A549 (cell line): Measurements from ENCODE around the gene PM20D1. TPM values are rescaled to one million over a fixed set of nuclear protein-coding genes. Genes with fewer than 3 reads are reported as not detected.
A peak's percentile ranks its signal among the peaks of the same experiment; 100 is the strongest.

Source experiments
- ATAC-seq, 2 experiments: fragments of 200-7000 bp in 1 of 2; fragments of >200 bp in 1 of 2; cut with Nextera tagmentation in 1 of 2; cut with Tn5 transposase in 1 of 2; 3 replicates each; pipeline versions ENCODE4 v1.8.0 to v1.9.1; 2018 to 2020; ENCODE audit warnings: mild to moderate bottlenecking in 1 of 2, moderate library complexity in 1 of 2
- CTCF ChIA-PET: fragments of 300-600 bp; sonication (Branson Sonifier 250); formaldehyde crosslinking; extraction: SDS; loops from one replicate; lab custom pipeline; 2021; ENCODE audit warnings: antibody characterized with exemption, inconsistent platforms; lab: Yijun Ruan, JAX
- POLR2A ChIA-PET: fragments of 350-600 bp; formaldehyde crosslinking; extraction: SDS; loops from one replicate; lab custom pipeline; 2021; ENCODE audit warnings: antibody characterized with exemption, inconsistent platforms; lab: Yijun Ruan, JAX
- DNase-seq, 2 experiments: peaks; one replicate each; pipeline versions ENCODE4 v3.0.0 to v3.0.0-alpha.2; 2011 to 2016; ENCODE audit warnings: low read depth in 1 of 2, low spot score in 1 of 2
- FAIRE-seq: peaks from 2 replicates; lab custom pipeline; 2011; peaks lifted over from hg19 to GRCh38; lab: Jason Lieb, UNC
- H3K27ac ChIP-seq, 2 experiments: fragments of >200 bp; sonication (Bioruptor Twin); formaldehyde crosslinking; 3 replicates each; pipeline ENCODE4 v1.5.1; 2016 to 2017
- H3K4me1 ChIP-seq: fragments of >200 bp; sonication (Bioruptor Twin); formaldehyde crosslinking; 3 replicates; pipeline ENCODE4 v1.6.1; 2016
- H3K4me2 ChIP-seq: fragments of >200 bp; sonication (Bioruptor Twin); formaldehyde crosslinking; 3 replicates; pipeline ENCODE4 v1.6.1; 2016
- H3K4me3 ChIP-seq: fragments of >200 bp; sonication (Bioruptor Twin); formaldehyde crosslinking; 3 replicates; pipeline ENCODE4 v1.5.1; 2016
- H3K9me3 ChIP-seq: fragments of >200 bp; sonication (Bioruptor Twin); formaldehyde crosslinking; 3 replicates; pipeline ENCODE4 v1.6.1; 2016
- CEBPB ChIP-seq, 2 experiments: fragments of >200 bp in 1 of 2; sonication (Bioruptor Twin) in 1 of 2; formaldehyde crosslinking in 1 of 2; IDR thresholded peaks; 2 replicates each; pipeline ENCODE4 v1.6.1; 2012 to 2016
- CTCF ChIP-seq: fragments of >200 bp; sonication (Bioruptor Twin); formaldehyde crosslinking; IDR thresholded peaks from 3 replicates; pipeline ENCODE4 v1.5.1; 2016
- EHF ChIP-seq: fragments of 250-450 bp; sonication (Bioruptor Pico); IDR thresholded peaks from 2 replicates; pipeline ENCODE4 v1.5.0; 2020; ENCODE audit warnings: mild to moderate bottlenecking
- FOSB ChIP-seq: fragments of 250-450 bp; sonication (Bioruptor Pico); IDR thresholded peaks from 2 replicates; pipeline ENCODE4 v1.5.0; 2020; ENCODE audit warnings: mild to moderate bottlenecking, moderate library complexity
- FOXS1 ChIP-seq: fragments of 250-450 bp; sonication (Bioruptor Pico); IDR thresholded peaks from 2 replicates; pipeline ENCODE4 v1.5.0; 2020; ENCODE audit warnings: mild to moderate bottlenecking, moderate library complexity
- JUNB ChIP-seq: fragments of >200 bp; sonication (Bioruptor Twin); formaldehyde crosslinking; IDR thresholded peaks from 2 replicates; pipeline ENCODE4 v1.6.1; 2016
- RAD21 ChIP-seq, 2 experiments: fragments of >200 bp in 1 of 2; sonication (Bioruptor Twin) in 1 of 2; formaldehyde crosslinking in 1 of 2; IDR thresholded peaks in 1 of 2; conservative IDR thresholded peaks in 1 of 2; 2 replicates in 1 of 2; 3 replicates in 1 of 2; pipeline ENCODE4 v1.6.1; 2012 to 2018; ENCODE audit warnings: inconsistent platforms in 1 of 2
- RCOR1 ChIP-seq: fragments of 150-350 bp; IDR thresholded peaks from 2 replicates; pipeline ENCODE4 v1.6.1; 2014; ENCODE audit warnings: antibody characterized with exemption, low read length, low read depth
- RFX5 ChIP-seq: fragments of 450-650 bp; IDR thresholded peaks from 2 replicates; pipeline ENCODE4 v1.7.1; 2014; ENCODE audit warnings: antibody characterized with exemption, mild to moderate bottlenecking, moderate library complexity
- RNF2 ChIP-seq: fragments of 200-600 bp; sonication (generic); IDR thresholded peaks from 2 replicates; pipeline ENCODE4 v1.6.1; 2016; ENCODE audit warnings: low read depth, mild to moderate bottlenecking, antibody characterized with exemption, moderate library complexity, borderline replicate concordance
- SMC3 ChIP-seq: fragments of >200 bp; sonication (Bioruptor Twin); formaldehyde crosslinking; IDR thresholded peaks from 3 replicates; pipeline ENCODE4 v1.6.1; 2018; ENCODE audit warnings: inconsistent platforms
- SREBF2 ChIP-seq: fragments of 450-650 bp; IDR thresholded peaks from 2 replicates; pipeline ENCODE4 v1.6.1; 2014; ENCODE audit warnings: mild to moderate bottlenecking, moderate library complexity
- USF2 ChIP-seq: fragments of 450-650 bp; IDR thresholded peaks from 2 replicates; pipeline ENCODE4 v1.6.1; 2014; ENCODE audit warnings: antibody characterized with exemption
- ZNF302 ChIP-seq: fragments of 250-450 bp; sonication (Bioruptor Pico); IDR thresholded peaks from 2 replicates; pipeline ENCODE4 v1.9.0; 2021; ENCODE audit warnings: inconsistent platforms, mild to moderate bottlenecking, moderate library complexity
- WGBS: methylation state at CpG from one replicate; pipeline ENCODE4 v1.1.6; 2017; ENCODE audit errors: missing lambda C conversion rate; 5-methylcytosine and 5-hydroxymethylcytosine counted together
- polyA plus RNA-seq, 4 experiments: library from polyadenylated mRNA; depleted of rRNA in 3 of 4; stranded (reverse); fragments of >200 nt; fragmentation: RNase III in 1 of 4; extraction: RNeasy Plus Mini Kit Qiagen cat#74134 plus additional on column Dnase treatment in 1 of 4; gene quantifications; 2 replicates in 3 of 4; 3 replicates in 1 of 4; pipeline ENCODE4 v1.2.3, GENCODE V29; 2011 to 2017
- TF ChIP-seq, protein P1 (sequence below): fragments of 150-350 bp; IDR thresholded peaks from 2 replicates; pipeline ENCODE4 v1.6.1; 2014; ENCODE audit warnings: low read depth, mild to moderate bottlenecking, low read length
- TF ChIP-seq, protein P2 (sequence below): fragments of >200 bp; sonication (Bioruptor Twin); formaldehyde crosslinking; IDR thresholded peaks from 3 replicates; pipeline ENCODE4 v1.6.1; 2016

The PM20D1 gene
- polyA plus RNA-seq, 2 of the 4 experiments (the other 2 are of a cell fraction), result not detected

DNA sequence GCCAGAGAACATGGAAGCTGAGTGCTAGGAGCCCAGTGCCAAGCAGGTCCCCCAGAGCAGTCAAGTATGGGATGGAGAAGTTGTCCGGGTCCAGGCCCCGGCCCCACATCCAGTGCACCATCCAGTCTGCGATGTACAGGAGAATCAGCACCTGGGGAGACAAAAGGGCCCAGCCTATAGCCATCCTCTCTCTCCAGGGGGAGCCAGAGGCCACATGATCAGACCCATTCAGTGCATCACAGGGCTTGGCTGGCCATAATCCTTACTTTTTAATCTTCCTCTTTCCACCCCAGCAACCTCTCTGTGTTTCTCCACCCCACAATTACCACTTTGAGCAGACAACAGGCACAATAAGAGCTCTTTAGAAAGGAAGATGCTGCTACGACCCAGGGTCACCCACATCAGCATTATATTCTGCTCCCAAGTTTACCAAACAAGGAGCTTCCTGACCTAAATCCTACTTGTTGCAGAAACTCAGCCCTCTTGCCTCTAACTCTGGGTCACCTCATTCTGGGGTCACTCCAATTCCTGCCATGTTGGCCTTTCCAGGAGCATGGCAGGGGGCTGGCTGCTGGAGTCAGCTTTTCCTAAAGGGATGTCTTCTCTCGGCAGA is 58.3 kb downstream of the PM20D1 start:
- H3K27ac ChIP-seq, result no peak overlapping the region
- H3K4me2 ChIP-seq, result no peak overlapping the region
- DNase-seq (peak; percentile 49 to 83), FAIRE-seq (no peak), ATAC-seq (peak; percentile 96 to 99)
- WGBS, result 44% methylated on average over 5 of the region's 5 CpGs
- no peaks in the 10 kb centered on the region for H3K4me1 ChIP-seq
- POLR2A ChIA-PET, result interaction anchor here (0.6 to 1.1 kb wide), 2 partner anchors 52 to 185 kb away, joined by 3 read pairs; no protein-coding TSS in a partner anchor
- TF ChIP-seq RAD21 (conservative IDR thresholded peaks at IDR 0.05 in 1 of 2, IDR thresholded peaks at IDR 0.05 in 1 of 2), result peak; percentile 95 to 98
- no peak for TF ChIP-seq RFX5
- peak; percentile 87 for TF ChIP-seq SMC3
- TF ChIP-seq CTCF, result peak; percentile 90
- H3K9me3 ChIP-seq, result no peaks in the 10 kb centered on the region
- CTCF ChIA-PET, result interaction anchor here (0.5 to 17.3 kb wide), 68 partner anchors 8 to 346 kb away, joined by 3 to 371 read pairs (median 5); partner anchors contain the start of genes RAB29, SLC26A9 and SLC41A1
- no peak overlapping the region for H3K4me3 ChIP-seq

DNA sequence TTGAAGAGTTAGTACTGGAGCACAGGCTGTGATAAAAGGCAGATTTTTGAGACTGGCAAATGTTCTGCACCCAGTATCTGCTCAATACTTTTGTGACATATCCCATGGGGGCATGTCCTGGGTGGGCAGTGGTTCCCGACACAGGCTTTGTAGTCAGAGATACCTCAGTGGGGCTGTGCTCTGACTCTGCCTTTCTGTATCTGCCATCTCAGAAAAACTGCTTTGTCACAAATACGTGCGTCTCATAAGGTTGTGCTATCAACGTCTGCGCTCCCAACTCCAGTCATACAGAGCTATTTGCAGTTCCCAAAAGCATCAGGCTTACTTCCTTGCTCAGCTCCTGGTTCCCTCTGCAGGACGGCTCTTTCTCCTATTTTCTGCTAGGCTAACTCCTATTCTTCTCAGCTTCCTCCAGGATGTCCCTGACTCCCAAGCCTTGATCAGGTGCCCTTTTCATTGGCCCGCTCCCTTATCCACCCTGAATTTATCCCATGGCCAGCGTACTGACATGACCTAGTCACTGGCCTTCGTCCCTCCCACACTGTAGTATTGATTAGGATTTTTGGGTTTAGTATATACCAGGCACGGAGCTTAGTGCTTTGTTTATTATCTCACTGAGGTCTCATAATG is 62.5 kb downstream of the PM20D1 start:
- WGBS, result 89% methylated on average over 10 of the region's 10 CpGs
- Histone ChIP-seq H3K4me2 (no peak overlapping the region), H3K9me3 (no peaks in the 10 kb centered on the region), H3K4me3 (no peak overlapping the region), H3K27ac (no peak overlapping the region), H3K4me1 (no peaks in the 10 kb centered on the region)
- no peak for TF ChIP-seq ZNF302
- DNase-seq (no peak), ATAC-seq (no peak), FAIRE-seq (no peak)
- ChIA-PET POLR2A (no interaction called here), CTCF (interaction anchor here (1.4 to 17.3 kb wide), 5 partner anchors 76 to 195 kb away, joined by 3 to 371 read pairs (median 9); no protein-coding TSS in a partner anchor)

DNA sequence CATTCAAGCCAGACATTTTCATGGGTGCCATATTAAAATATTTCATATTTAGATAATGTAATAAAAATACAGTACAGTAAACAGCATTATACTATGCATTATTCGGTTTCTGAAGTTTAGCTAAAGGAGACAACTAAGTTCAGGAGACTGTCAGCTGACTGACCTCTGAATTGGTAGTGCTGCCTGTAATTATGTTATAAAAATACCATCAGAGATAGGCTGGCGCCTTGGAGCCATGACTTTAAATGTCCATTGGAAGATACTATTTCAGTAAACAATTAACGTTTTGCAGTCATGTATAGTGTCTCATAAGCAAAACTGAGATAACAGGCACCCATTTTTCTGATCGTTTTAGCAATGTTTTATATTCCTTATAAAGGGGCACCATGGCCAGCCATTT is 63.3 kb downstream of the PM20D1 start:
- CTCF ChIA-PET, result interaction anchor here (0.6 to 17.3 kb wide), 3 partner anchors 15 to 195 kb away, joined by 3 to 371 read pairs (median 3); no protein-coding TSS in a partner anchor
- POLR2A ChIA-PET, result no interaction called here
- Histone ChIP-seq H3K27ac (no peak overlapping the region), H3K4me3 (no peak overlapping the region), H3K9me3 (no peaks in the 10 kb centered on the region)
- no peak for DNase-seq
- 51% methylated on average over 4 of the region's 4 CpGs for WGBS
- no peak for ATAC-seq
- no peak for FAIRE-seq
- no peak for TF ChIP-seq SREBF2
- TF ChIP-seq USF2, result no peak
- TF ChIP-seq CEBPB (IDR thresholded peaks at IDR 0.05), result no peak
- no peak for TF ChIP-seq RNF2
- no peak for TF ChIP-seq FOSB (CRISPR knock-in tag)
- no peak for TF ChIP-seq EHF (CRISPR knock-in tag)
- no peak for TF ChIP-seq RCOR1
- TF ChIP-seq JUNB, result no peak
- no peak for TF ChIP-seq SMC3
- TF ChIP-seq FOXS1 (CRISPR knock-in tag), result no peak
- no peak for TF ChIP-seq RFX5
- no peak for TF ChIP-seq RAD21 (conservative IDR thresholded peaks at IDR 0.05 in 1 of 2, IDR thresholded peaks at IDR 0.05 in 1 of 2)
- TF ChIP-seq, protein P1, sequence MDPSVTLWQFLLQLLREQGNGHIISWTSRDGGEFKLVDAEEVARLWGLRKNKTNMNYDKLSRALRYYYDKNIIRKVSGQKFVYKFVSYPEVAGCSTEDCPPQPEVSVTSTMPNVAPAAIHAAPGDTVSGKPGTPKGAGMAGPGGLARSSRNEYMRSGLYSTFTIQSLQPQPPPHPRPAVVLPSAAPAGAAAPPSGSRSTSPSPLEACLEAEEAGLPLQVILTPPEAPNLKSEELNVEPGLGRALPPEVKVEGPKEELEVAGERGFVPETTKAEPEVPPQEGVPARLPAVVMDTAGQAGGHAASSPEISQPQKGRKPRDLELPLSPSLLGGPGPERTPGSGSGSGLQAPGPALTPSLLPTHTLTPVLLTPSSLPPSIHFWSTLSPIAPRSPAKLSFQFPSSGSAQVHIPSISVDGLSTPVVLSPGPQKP, result no peak
- TF ChIP-seq, protein P2, sequence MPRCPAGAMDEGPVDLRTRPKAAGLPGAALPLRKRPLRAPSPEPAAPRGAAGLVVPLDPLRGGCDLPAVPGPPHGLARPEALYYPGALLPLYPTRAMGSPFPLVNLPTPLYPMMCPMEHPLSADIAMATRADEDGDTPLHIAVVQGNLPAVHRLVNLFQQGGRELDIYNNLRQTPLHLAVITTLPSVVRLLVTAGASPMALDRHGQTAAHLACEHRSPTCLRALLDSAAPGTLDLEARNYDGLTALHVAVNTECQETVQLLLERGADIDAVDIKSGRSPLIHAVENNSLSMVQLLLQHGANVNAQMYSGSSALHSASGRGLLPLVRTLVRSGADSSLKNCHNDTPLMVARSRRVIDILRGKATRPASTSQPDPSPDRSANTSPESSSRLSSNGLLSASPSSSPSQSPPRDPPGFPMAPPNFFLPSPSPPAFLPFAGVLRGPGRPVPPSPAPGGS, result no peak
- TF ChIP-seq, all 56 proteins: peak for 0
- Histone ChIP-seq H3K4me1 (no peaks in the 10 kb centered on the region), H3K4me2 (no peak overlapping the region)
